Ovary (tissue), 9 donors: Measurements from ENCODE around the gene LMNB1. TPM values are rescaled to one million over a fixed set of nuclear protein-coding genes. Genes with fewer than 3 reads are reported as not detected.

Source experiments
- DNase-seq, 5 donors: peaks; one replicate each; pipeline ENCODE4 v3.0.0-alpha.2; 2019 to 2020
- H3K27ac ChIP-seq, 2 donors: fragments of 200-600 bp; one replicate each; pipeline versions ENCODE4 v1.5.1 to v1.8.0; 2019 to 2022
- H3K27me3 ChIP-seq: fragments of 200-600 bp; one replicate; pipeline ENCODE4 v1.8.0; 2022
- H3K36me3 ChIP-seq: fragments of 200-600 bp; sonication (generic); one replicate; pipeline ENCODE4 v1.5.1; 2019
- H3K4me1 ChIP-seq: one replicate; pipeline ENCODE4 v1.8.1; 2013; ENCODE audit warnings: mild to moderate bottlenecking, moderate library complexity; ENCODE audit not compliant: insufficient read depth
- H3K4me3 ChIP-seq: fragments of 200-600 bp; sonication (generic); one replicate; pipeline ENCODE4 v1.5.1; 2017
- H3K9me3 ChIP-seq, 2 donors: fragments of 200-600 bp in 1 of 2; sonication (generic) in 1 of 2; one replicate each; pipeline versions ENCODE4 v1.5.1 to v1.8.1; 2013 to 2019; ENCODE audit warnings: mild to moderate bottlenecking in 1 of 2, moderate library complexity in 1 of 2
- CTCF ChIP-seq, 3 donors: fragments of 450-650 bp in 2 of 3; fragments of 200-600 bp in 1 of 3; IDR thresholded peaks; one replicate each; pipeline versions ENCODE4 v1.5.1 to v1.8.0; 2016 to 2022; ENCODE audit warnings: antibody characterized with exemption in 3 of 3, mild to moderate bottlenecking in 1 of 3
- EP300 ChIP-seq: sonication (generic); formaldehyde crosslinking; IDR thresholded peaks from one replicate; pipeline ENCODE4 v1.6.1; 2017; ENCODE audit warnings: antibody characterized with exemption
- POLR2A ChIP-seq: fragments of 450-650 bp; IDR thresholded peaks from one replicate; pipeline ENCODE4 v1.6.1; 2017; ENCODE audit warnings: antibody characterized with exemption, mild to moderate bottlenecking, moderate library complexity
- WGBS, 3 donors: extraction: QIAGEN DNeasy Blood & Tissue Kit in 1 of 3; methylation state at CpG; one replicate each; pipeline versions ENCODE4 v1.1.5 to v1.1.7; 2013 to 2017; 5-methylcytosine and 5-hydroxymethylcytosine counted together
- intact Hi-C, 4 donors: fragments of 100-400 bp; cut with DNase I; formaldehyde crosslinking; loops; one replicate each; pipeline versions ENCODE4 v1.11.0 to v1.15.1; 2022 to 2023
- polyA plus RNA-seq, 2 donors: library from polyadenylated mRNA; stranded (reverse); fragments of 200-250 nt in 1 of 2; fragments of 350-450 nt in 1 of 2; fragmentation: Illumina TruSeq in 1 of 2; extraction: RNeasy Lipid Tissue Mini Kit (QIAGEN cat#74804) in 1 of 2; gene quantifications; one replicate each; pipeline ENCODE4 v1.2.3, GENCODE V29; 2013 to 2014
- total RNA-seq, 7 donors: library from RNA; depleted of rRNA in 2 of 7; stranded (reverse); fragments of >200 nt in 2 of 7; fragmentation: NEBNext Ultra II Directional in 3 of 7; extraction: Animal tissue kit (Norgen Biotek cat#: 25700) in 3 of 7; gene quantifications; one replicate each; pipeline versions ENCODE4 v1.1.0 to v1.2.4, GENCODE V29; 2016 to 2023
- donor health status: DM: no; HTN: no; CAD: no; lungs with moderate emphysema.
- donor health status: DM: no; HTN: no; CAD: no.
- donor health status: Bipolar disorder and iron deficiency.
- donor health status: DM: yes; HTN: yes; CAD: no.
- donor health status: DM: no; HTN: no; CAD: no.
- donor health status: DM: yes; HTN: yes; CAD: no.

The LMNB1 gene
- total and polyA plus RNA-seq, 9 donors: 3.0 to 10.0 (median 8.3) TPM

GRCh38 chr5:126865299-126865698 is 88.4 kb downstream of the LMNB1 start:
- DNase-seq: no peak
- Histone ChIP-seq H3K27me3 (no peaks in the 10 kb centered on the region), H3K36me3 (no peaks in the 10 kb centered on the region), H3K4me1 (no peaks in the 10 kb centered on the region), H3K4me3 (no peak overlapping the region), H3K27ac (no peak overlapping the region), H3K9me3 (no peaks in the 10 kb centered on the region)
- intact Hi-C loops: no loop called here
- 33 to 57% (median 55%) methylated on average over 3 of the region's 3 CpGs for WGBS, 3 donors
- TF ChIP-seq POLR2A (no peak), CTCF (IDR thresholded peaks at IDR 0.05) (no peak), EP300 (no peak)

- 83 to 91% (median 90%) methylated on average over 8 of the region's 8 CpGs for WGBS, 3 donors
- Histone ChIP-seq H3K9me3 (no peaks in the 10 kb centered on the region), H3K4me3 (no peak overlapping the region), H3K27me3 (no peaks in the 10 kb centered on the region), H3K4me1 (no peaks in the 10 kb centered on the region), H3K27ac (no peak overlapping the region), H3K36me3 (no peaks in the 10 kb centered on the region)
- no peak for DNase-seq
- TF ChIP-seq POLR2A: no peak
- intact Hi-C loops: no loop called here
Measured at GRCh38 chr5:126866851-126867636, 90.1 kb downstream of the LMNB1 start.

- peaks cover 4% of the 10 kb centered on the region for H3K4me1 ChIP-seq
- DNase-seq: no peak
- intact Hi-C loops: no loop called here
- 52 to 57% (median 52%) methylated on average over 11 of the region's 11 CpGs for WGBS, 3 donors
- H3K4me3 ChIP-seq: no peak overlapping the region
- H3K9me3 ChIP-seq: no peaks in the 10 kb centered on the region
- H3K36me3 ChIP-seq: no peaks in the 10 kb centered on the region
- H3K27me3 ChIP-seq: no peaks in the 10 kb centered on the region
- no peak overlapping the region for H3K27ac ChIP-seq
- TF ChIP-seq CTCF (IDR thresholded peaks at IDR 0.05) (no peak), POLR2A (no peak)
Measured at GRCh38 chr5:126868338-126869004, 91.5 kb downstream of the LMNB1 start.

GRCh38 chr5:126869005-126869451 is 92.1 kb downstream of the LMNB1 start:
- Histone ChIP-seq H3K27me3 (no peaks in the 10 kb centered on the region), H3K9me3 (no peaks in the 10 kb centered on the region), H3K4me3 (no peak overlapping the region), H3K4me1 (peaks cover 4% of the 10 kb centered on the region), H3K36me3 (no peaks in the 10 kb centered on the region), H3K27ac (no peak overlapping the region)
- TF ChIP-seq EP300: no peak
- no peak for TF ChIP-seq CTCF (IDR thresholded peaks at IDR 0.05)
- no peak for TF ChIP-seq POLR2A
- intact Hi-C loops: no loop called here
- WGBS, 3 donors: 2 to 4% (median 3%) methylated on average over 22 of the region's 22 CpGs
- no peak for DNase-seq

GRCh38 chr5:126871441-126871840 is 94.5 kb downstream of the LMNB1 start:
- Histone ChIP-seq H3K36me3 (no peaks in the 10 kb centered on the region), H3K4me3 (no peak overlapping the region), H3K4me1 (peaks cover 4% of the 10 kb centered on the region), H3K9me3 (no peaks in the 10 kb centered on the region), H3K27me3 (no peaks in the 10 kb centered on the region), H3K27ac (no peak overlapping the region)
- WGBS, 3 donors: 96 to 98% (median 96%) methylated on average over 6 of the region's 6 CpGs
- intact Hi-C loops: no loop called here
- no peak for TF ChIP-seq CTCF (IDR thresholded peaks at IDR 0.05)
- TF ChIP-seq POLR2A: no peak
- no peak for TF ChIP-seq EP300
- no peak for DNase-seq
